OCI-LY1 (cell line): ENCODE data around the gene ARPC5L.

ENCODE experiments used
- H2AFZ ChIP-seq: fragments of 200-600 bp; sonication (generic), shearing (Covaris generic); 2 replicates; pipeline ENCODE4 v1.6.0; 2014; ENCODE audit warnings: antibody characterized with exemption, mild to moderate bottlenecking, low read length
- H3F3A ChIP-seq: fragments of 200-600 bp; sonication (generic), shearing (Covaris generic); 2 replicates; pipeline ENCODE4 v1.6.0; 2014; ENCODE audit warnings: mild to moderate bottlenecking, antibody characterized with exemption, low read length, moderate library complexity; ENCODE audit not compliant: insufficient read depth
- H3K27ac ChIP-seq: fragments of 200-600 bp; sonication (generic); 2 replicates; pipeline ENCODE4 v1.5.1; 2014; ENCODE audit warnings: low read length, mixed run types, mild to moderate bottlenecking, low read depth; ENCODE audit not compliant: poor library complexity, severe bottlenecking
- H3K27me3 ChIP-seq: fragments of 200-600 bp; sonication (generic); 2 replicates; pipeline ENCODE4 v1.6.0; 2014; ENCODE audit warnings: antibody characterized with exemption, mild to moderate bottlenecking, low read length, moderate library complexity; ENCODE audit not compliant: insufficient read depth
- H3K36me3 ChIP-seq: fragments of 200-600 bp; sonication (generic); 2 replicates; pipeline ENCODE4 v1.6.1; 2014; ENCODE audit warnings: mild to moderate bottlenecking, antibody characterized with exemption, low read length, moderate library complexity, mixed read lengths; ENCODE audit not compliant: insufficient read depth
- H3K4me1 ChIP-seq: fragments of 200-600 bp; sonication (generic); 2 replicates; pipeline ENCODE4 v1.5.1; 2014; ENCODE audit warnings: mild to moderate bottlenecking, low read length, moderate library complexity; ENCODE audit not compliant: insufficient read depth, severe bottlenecking
- H3K4me2 ChIP-seq: fragments of 200-600 bp; sonication (generic), shearing (Covaris generic); 2 replicates; pipeline ENCODE4 v1.6.1; 2014; ENCODE audit warnings: low read length
- H3K4me3 ChIP-seq: fragments of 200-600 bp; sonication (generic); 2 replicates; pipeline ENCODE4 v1.5.1; 2014; ENCODE audit warnings: low read length, low read depth, mild to moderate bottlenecking, mixed read lengths; ENCODE audit not compliant: poor library complexity, severe bottlenecking
- H3K79me2 ChIP-seq: fragments of 200-600 bp; shearing (Covaris generic); 2 replicates; pipeline ENCODE4 v1.6.1; 2016; ENCODE audit warnings: mixed run types, low read length, mixed read lengths; ENCODE audit not compliant: insufficient read depth
- H3K9ac ChIP-seq: fragments of 200-600 bp; sonication (generic), shearing (Covaris generic); 2 replicates; pipeline ENCODE4 v1.6.1; 2014; ENCODE audit warnings: mild to moderate bottlenecking, low read length, mixed read lengths
- H3K9me2 ChIP-seq: fragments of 200-600 bp; sonication (generic), shearing (Covaris generic); 2 replicates; pipeline ENCODE4 v1.6.1; 2014; ENCODE audit warnings: low read depth, mild to moderate bottlenecking, low read length, mixed read lengths
- H3K9me3 ChIP-seq: fragments of 200-600 bp; shearing (Covaris generic); 2 replicates; pipeline ENCODE4 v1.6.1; 2014; ENCODE audit warnings: low read length, mixed read lengths
- H4K20me1 ChIP-seq: fragments of 200-600 bp; sonication (generic), shearing (Covaris generic); 2 replicates; pipeline ENCODE4 v1.6.0; 2016; ENCODE audit warnings: mild to moderate bottlenecking, low read length; ENCODE audit not compliant: insufficient read depth
- EZH2 ChIP-seq: fragments of 200-600 bp; sonication (generic), shearing (Covaris generic); IDR thresholded peaks from 2 replicates; pipeline ENCODE4 v1.8.0; 2017; ENCODE audit warnings: borderline replicate concordance, mixed run types, mild to moderate bottlenecking, antibody characterized with exemption, low read length, moderate library complexity, mixed read lengths
- TF ChIP-seq, protein P1 (sequence below): fragments of 200-600 bp; sonication (generic), shearing (Covaris generic); IDR thresholded peaks from 2 replicates; pipeline ENCODE4 v1.5.1; 2017; ENCODE audit warnings: mild to moderate bottlenecking, antibody characterized with exemption, low read length, moderate library complexity, mixed read lengths

ARPC5L gene

GRCh38 chr9:124818431-124819281, 43.3 kb upstream of the ARPC5L start:
- H3K9ac ChIP-seq = no peak overlapping the region; the same call in 1 of the 2 replicates
- H3K9me3 ChIP-seq = no peaks in the 10 kb centered on the region
- H3K9me2 ChIP-seq = no peaks in the 10 kb centered on the region
- no peaks in the 10 kb centered on the region for H4K20me1 ChIP-seq
- peak overlapping the region; percentile 6 for H3K4me3 ChIP-seq
- no peaks in the 10 kb centered on the region for H3K79me2 ChIP-seq
- no peaks in the 10 kb centered on the region for H3K36me3 ChIP-seq
- H2AFZ ChIP-seq = no peak overlapping the region
- no peaks in the 10 kb centered on the region for H3F3A ChIP-seq
- peaks cover 14% of the 10 kb centered on the region for H3K4me1 ChIP-seq
- peak overlapping the region; percentile 21; the same call in 1 of the 2 replicates for H3K4me2 ChIP-seq
- TF ChIP-seq, protein P1, sequence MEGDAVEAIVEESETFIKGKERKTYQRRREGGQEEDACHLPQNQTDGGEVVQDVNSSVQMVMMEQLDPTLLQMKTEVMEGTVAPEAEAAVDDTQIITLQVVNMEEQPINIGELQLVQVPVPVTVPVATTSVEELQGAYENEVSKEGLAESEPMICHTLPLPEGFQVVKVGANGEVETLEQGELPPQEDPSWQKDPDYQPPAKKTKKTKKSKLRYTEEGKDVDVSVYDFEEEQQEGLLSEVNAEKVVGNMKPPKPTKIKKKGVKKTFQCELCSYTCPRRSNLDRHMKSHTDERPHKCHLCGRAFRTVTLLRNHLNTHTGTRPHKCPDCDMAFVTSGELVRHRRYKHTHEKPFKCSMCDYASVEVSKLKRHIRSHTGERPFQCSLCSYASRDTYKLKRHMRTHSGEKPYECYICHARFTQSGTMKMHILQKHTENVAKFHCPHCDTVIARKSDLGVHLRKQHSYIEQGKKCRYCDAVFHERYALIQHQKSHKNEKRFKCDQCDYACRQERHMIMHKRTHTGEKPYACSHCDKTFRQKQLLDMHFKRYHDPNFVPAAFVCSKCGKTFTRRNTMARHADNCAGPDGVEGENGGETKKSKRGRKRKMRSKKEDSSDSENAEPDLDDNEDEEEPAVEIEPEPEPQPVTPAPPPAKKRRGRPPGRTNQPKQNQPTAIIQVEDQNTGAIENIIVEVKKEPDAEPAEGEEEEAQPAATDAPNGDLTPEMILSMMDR = no peak
- TF ChIP-seq EZH2 = no peak
- no peaks in the 10 kb centered on the region for H3K27me3 ChIP-seq
- H3K27ac ChIP-seq = no peak overlapping the region

GRCh38 chr9:124820698-124821623, 41.0 kb upstream of the ARPC5L start:
- Histone ChIP-seq H3F3A (no peaks in the 10 kb centered on the region), H4K20me1 (no peaks in the 10 kb centered on the region), H3K9me3 (no peaks in the 10 kb centered on the region), H3K4me3 (no peak overlapping the region), H3K27ac (no peak overlapping the region), H3K36me3 (peaks cover 3% of the 10 kb centered on the region; the same call in 1 of the 2 replicates), H3K4me1 (peaks cover 14% of the 10 kb centered on the region), H3K9me2 (no peaks in the 10 kb centered on the region), H3K9ac (no peak overlapping the region), H3K4me2 (no peak overlapping the region), H2AFZ (no peak overlapping the region), H3K27me3 (peaks cover 6% of the 10 kb centered on the region; the same call in 1 of the 2 replicates), H3K79me2 (no peaks in the 10 kb centered on the region)
- no peak for TF ChIP-seq EZH2
- TF ChIP-seq, protein P1 = no peak

DNA sequence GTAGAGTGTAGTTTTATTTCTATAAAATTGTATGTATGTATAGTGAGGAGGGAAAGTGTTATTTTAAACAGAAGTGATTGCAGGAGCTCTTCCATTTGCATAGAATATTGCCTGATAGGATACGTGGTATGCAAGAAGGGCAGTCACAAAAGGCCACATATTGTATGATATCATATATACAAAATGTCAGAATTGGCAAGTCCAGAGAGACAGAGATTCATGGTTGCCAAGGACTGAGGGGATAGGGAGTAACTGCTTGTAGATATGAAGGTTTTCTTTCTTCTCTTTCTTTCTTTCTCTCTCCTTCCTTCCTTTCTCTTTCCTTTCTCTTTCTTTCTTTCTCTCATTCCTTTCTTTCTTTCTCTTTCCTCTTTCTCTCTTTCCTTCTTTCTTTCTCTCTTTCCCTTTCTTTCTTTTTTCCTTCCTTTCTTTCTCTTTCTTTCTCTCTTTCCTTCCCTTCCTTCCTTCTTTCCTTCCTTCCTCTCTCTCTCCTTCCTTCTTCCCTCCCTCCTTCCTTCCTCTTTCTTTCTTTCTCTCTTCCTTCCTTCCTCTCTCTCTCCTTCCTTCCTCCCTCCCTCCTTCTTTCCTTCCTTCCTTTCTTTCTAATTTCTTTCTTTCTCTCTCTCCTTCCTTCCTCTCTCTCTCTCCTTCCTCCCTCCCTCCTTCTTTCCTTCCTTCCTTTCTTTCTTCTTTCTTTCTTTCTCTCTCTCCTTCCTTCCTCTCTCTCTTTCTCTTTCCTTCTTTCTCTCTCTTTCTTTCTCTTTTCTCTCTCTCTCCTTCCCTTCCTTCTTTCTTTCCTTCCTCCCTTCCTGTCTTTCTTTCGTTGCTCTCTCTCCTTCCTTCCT, 33.2 kb upstream of the ARPC5L start:
- H4K20me1 ChIP-seq = no peaks in the 10 kb centered on the region
- H3K4me3 ChIP-seq = no peak overlapping the region
- H3K79me2 ChIP-seq = no peaks in the 10 kb centered on the region
- H3F3A ChIP-seq = no peaks in the 10 kb centered on the region
- no peak overlapping the region for H3K4me2 ChIP-seq
- H3K9me2 ChIP-seq = no peaks in the 10 kb centered on the region
- no peak overlapping the region for H3K9ac ChIP-seq
- peaks cover 3% of the 10 kb centered on the region; the same call in 1 of the 2 replicates for H3K36me3 ChIP-seq
- H3K4me1 ChIP-seq = no peaks in the 10 kb centered on the region
- TF ChIP-seq, protein P1 = no peak
- TF ChIP-seq EZH2 = no peak
- H3K9me3 ChIP-seq = no peaks in the 10 kb centered on the region
- H2AFZ ChIP-seq = no peak overlapping the region
- H3K27me3 ChIP-seq = peaks cover 6% of the 10 kb centered on the region; the same call in 1 of the 2 replicates
- H3K27ac ChIP-seq = no peak overlapping the region
